GM13976 (cell line): ENCODE data around the gene RNF133.
"Not testable (repeated sequence)": the region's sequence is repeated elsewhere in the genome, so short reads cannot be mapped to it uniquely, and the experiment has no call there.

Experiments used
- DNase-seq: peaks from one replicate; pipeline ENCODE4 v3.0.0; 2012; ENCODE audit warnings: low spot score
- CTCF ChIP-seq: IDR thresholded peaks from 2 replicates; pipeline ENCODE4 v1.5.1; 2012; ENCODE audit warnings: borderline replicate concordance, mild to moderate bottlenecking; ENCODE audit not compliant: insufficient read depth; ENCODE audit errors: extremely low read depth, missing control alignments, control extremely low read depth
- in situ Hi-C: fragments of 300-500 bp; cut with MboI; formaldehyde crosslinking; loops from one replicate; pipeline ENCODE4 v1.12.0; 2022; ENCODE audit warnings: low sequenced_read_pairs, mixed read lengths, inconsistent platforms; ENCODE audit not compliant: unreplicated experiment

RNF133 gene

GRCh38 chr7:122682815-122683550 is 15.9 kb downstream of the RNF133 start:
- TF ChIP-seq CTCF = no peak
- no peak for DNase-seq
- in situ Hi-C loops = no loop called here

GRCh38 chr7:122681186-122681585 is 17.7 kb downstream of the RNF133 start:
- in situ Hi-C loops, DNase-seq: not testable (repeated sequence)

- no peak for TF ChIP-seq CTCF
- DNase-seq = no peak
- in situ Hi-C loops = no loop called here
Observed at GRCh38 chr7:122679813-122680212, 19.1 kb downstream of the RNF133 start.

GRCh38 chr7:122679269-122679709 is 19.6 kb downstream of the RNF133 start:
- in situ Hi-C loops, DNase-seq: not testable (repeated sequence)

GRCh38 chr7:122677149-122677548 is 21.8 kb downstream of the RNF133 start:
- no peak for TF ChIP-seq CTCF
- no peak for DNase-seq
- in situ Hi-C loops = no loop called here

- no peak for DNase-seq
- in situ Hi-C loops = no loop called here
- no peak for TF ChIP-seq CTCF
Observed at GRCh38 chr7:122676466-122676865, 22.5 kb downstream of the RNF133 start.

- DNase-seq = no peak
- no peak for TF ChIP-seq CTCF
- in situ Hi-C loops = no loop called here
Observed at GRCh38 chr7:122675621-122676020, 23.3 kb downstream of the RNF133 start.

- in situ Hi-C loops = no loop called here
- no peak for TF ChIP-seq CTCF
- no peak for DNase-seq
Observed at GRCh38 chr7:122675011-122675410, 23.9 kb downstream of the RNF133 start.
